ENCODE data around the gene ZSCAN22.
A peak's percentile ranks its signal among the peaks of the same experiment; 100 is the strongest.
"Not testable (repeated sequence)": the region's sequence is repeated elsewhere in the genome, so short reads cannot be mapped to it uniquely, and the experiment has no call there.

The ZSCAN22 gene

GRCh38 chr19:58374200-58374599 lies 47.4 kb downstream of the ZSCAN22 start:
- no peak for DNase-seq

GRCh38 chr19:58376724-58377123 lies 49.9 kb downstream of the ZSCAN22 start:
- not testable (repeated sequence) for DNase-seq

- DNase-seq = no peak
These were observed 52.5 kb downstream of the ZSCAN22 start for GRCh38 chr19:58379246-58379645.

- DNase-seq = no peak
These were observed 53.4 kb downstream of the ZSCAN22 start for GRCh38 chr19:58380037-58380661.

DNA sequence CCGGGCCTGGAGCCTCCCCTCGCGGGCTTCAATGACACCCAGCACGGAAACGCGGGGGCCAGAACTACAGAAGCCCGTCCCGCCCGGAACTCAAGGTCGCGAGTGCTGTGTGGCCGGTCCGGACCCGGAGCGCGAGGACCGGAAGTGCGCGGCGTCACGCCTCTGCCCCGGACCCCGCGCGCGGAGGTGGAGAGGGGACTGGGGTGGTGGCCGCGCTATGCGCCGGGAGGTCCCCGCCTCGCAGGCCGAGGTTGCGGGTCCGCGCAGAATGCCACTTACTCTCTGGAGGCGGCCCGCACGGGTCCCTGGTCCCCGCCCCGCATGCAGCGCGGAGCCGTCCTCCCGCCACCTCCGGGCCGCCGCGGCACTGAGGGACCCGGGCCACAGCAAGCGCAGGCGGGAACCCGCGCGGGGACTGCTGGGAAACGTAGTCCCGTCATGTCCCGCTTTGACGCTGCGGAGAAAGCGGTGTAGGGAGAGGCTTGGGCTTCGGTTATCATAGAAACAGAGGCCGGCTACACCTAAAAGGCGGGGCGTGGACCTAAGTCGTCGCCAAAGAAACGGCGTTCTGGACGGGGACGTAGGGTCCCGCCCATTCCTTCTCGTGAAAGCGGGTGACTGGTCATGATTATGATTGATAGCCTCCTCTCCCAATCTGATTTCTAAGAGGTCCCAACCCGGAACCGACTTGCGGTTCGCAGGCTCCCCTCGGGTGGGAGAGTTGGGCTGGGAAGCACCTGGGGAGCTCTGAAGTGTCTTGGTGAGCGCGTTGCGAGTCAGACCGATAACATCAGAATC lies 54.1 kb downstream of the ZSCAN22 start, which contains the start of gene ZNF837:
Gene ZNF837, minus strand, starts transcription at position 369 of the 798 bp plus-strand sequence. CDS start 11,698 bp downstream, outside the sequence.
- peak; percentile 100 for DNase-seq

- DNase-seq = no peak
These were observed 54.8 kb downstream of the ZSCAN22 start for GRCh38 chr19:58381460-58382212.

DNA sequence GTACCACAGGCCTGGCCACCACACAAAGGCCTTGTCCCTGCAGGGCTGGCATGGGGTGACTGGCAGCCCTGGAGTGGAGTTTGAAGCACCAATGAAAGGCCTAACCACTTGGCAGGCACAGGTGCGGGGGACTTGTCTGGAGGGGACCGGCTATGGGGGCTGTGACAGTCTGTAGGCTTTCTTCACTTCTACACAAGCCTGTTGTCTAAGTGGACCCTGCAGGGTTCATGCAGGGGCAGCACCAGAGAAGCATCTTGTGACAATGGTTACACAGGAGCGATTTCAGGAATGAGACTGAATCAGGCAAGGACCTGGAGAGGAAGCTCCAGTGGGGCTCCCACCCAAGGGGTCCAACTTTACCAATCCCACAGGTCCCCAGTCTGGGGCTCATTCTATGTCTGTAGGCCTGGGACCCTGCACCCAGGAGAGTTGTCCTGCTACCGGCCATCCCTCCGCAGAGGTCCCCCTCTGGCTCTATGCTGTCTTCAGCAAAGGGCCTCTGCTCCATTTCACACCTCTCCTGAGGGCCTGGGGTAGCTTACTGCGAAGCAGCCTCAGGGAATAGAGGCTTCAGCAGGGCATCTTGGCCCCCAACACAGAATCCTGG lies 56.3 kb downstream of the ZSCAN22 start:
- no peak for DNase-seq

DNA sequence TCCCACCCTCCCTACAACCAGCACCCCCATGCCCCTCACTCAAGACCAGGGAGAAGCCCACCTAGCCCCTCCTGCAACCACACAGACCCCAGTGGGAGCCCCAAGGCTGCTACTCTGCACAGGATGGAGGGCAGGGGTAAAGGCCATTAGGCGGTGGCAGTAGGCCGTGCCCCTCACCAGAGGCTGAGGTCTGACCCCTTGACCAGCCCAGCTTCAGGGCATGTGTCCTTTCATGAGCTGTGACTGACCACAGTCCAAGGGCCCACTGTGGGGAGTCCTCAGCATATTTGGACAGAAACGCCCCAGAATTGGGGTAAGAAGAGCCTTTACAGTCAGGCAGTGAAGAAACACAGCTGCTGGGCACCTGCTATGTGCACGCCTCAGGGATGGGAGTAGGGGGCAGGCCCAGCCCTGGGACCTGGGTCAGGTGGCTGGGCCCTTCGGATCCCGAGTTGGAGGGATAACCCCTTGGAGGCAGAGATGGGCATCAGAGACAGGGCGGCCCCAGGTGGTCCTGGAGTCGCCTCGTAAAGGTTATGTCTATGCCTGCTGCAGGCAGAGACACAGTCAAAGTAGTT lies 58.6 kb downstream of the ZSCAN22 start:
- no peak for DNase-seq

GRCh38 chr19:58385891-58386575 lies 59.2 kb downstream of the ZSCAN22 start:
- peak; percentile 27 for DNase-seq

GRCh38 chr19:58386576-58387337 lies 60.0 kb downstream of the ZSCAN22 start, which contains the start of gene RPS5:
TSS of gene RPS5 (plus strand) at chr19:58387269. CDS start at chr19:58388138, 869 bp downstream.
- DNase-seq = peak; percentile 89

- no peak for DNase-seq
These were observed 60.8 kb downstream of the ZSCAN22 start for GRCh38 chr19:58387338-58388174.

- DNase-seq = no peak
These were observed 61.4 kb downstream of the ZSCAN22 start for GRCh38 chr19:58388175-58388526.
